ENCODE measurements around the gene AOPEP. TPM values are rescaled to one million over a fixed set of nuclear protein-coding genes. Genes with fewer than 3 reads are reported as not detected.

Gene AOPEP
- total and polyA plus RNA-seq, 2 donors, result 9.6 to 36.5 TPM

DNA sequence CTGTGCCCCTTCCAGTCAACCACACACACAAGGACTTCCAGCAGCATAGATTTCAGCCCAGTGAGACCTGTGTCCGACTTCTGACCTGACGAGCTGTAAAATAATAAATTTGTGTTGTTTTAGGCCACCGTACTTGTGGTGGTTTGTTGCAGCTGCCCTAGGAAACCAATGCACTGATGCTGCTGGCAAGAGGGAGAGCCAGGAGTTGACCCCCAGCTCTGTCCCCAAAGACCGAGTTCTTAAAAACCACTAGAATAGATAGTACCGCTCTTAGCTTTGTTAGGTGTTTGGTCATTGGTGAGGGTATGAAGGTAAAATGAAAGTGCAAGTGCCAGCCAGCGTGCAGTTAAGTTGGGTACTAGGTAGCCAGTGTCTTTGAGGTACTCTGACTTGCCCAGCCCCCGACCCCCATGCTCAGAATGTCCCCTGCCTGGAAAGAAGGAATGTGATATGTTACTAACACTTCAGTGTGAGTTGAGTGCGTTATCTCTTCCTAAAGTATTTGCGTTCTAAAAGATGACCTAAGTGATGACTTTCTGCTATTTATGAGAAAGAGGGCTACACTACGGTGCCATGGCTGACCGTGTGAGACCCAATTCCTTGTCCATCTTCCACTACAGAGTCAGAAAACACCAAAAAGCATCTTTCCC, 185.6 kb downstream of the AOPEP start:
- Histone ChIP-seq H3K4me3 (ENCODE audit: low read length in 2 of 2) (no peak overlapping the region), H3K27me3 (ENCODE audit: control insufficient read depth in 2 of 2, insufficient read depth in 1 of 2, low read length in 1 of 2) (no peaks in the 10 kb centered on the region), H3K4me1 (ENCODE audit: control insufficient read depth in 2 of 2, insufficient read depth in 2 of 2, low read length in 2 of 2) (peaks cover 0 to 9% of the 10 kb centered on the region in 2 donors), H3K36me3 (ENCODE audit: control insufficient read depth in 2 of 2, insufficient read depth in 2 of 2, low read length in 1 of 2) (no peaks in the 10 kb centered on the region), H3K9me3 (ENCODE audit: control insufficient read depth in 2 of 2, insufficient read depth in 1 of 2, low read length in 1 of 2) (no peaks in the 10 kb centered on the region), H3K27ac (ENCODE audit: low read depth in 1 of 2, low read length in 1 of 2) (no peak overlapping the region)
- 98% methylated on average over 11 of the region's 11 CpGs for whole genome bisulfite sequencing
- DNase-seq (ENCODE audit: low read depth in 6 of 9, low spot score in 9 of 9), result no peak

DNA sequence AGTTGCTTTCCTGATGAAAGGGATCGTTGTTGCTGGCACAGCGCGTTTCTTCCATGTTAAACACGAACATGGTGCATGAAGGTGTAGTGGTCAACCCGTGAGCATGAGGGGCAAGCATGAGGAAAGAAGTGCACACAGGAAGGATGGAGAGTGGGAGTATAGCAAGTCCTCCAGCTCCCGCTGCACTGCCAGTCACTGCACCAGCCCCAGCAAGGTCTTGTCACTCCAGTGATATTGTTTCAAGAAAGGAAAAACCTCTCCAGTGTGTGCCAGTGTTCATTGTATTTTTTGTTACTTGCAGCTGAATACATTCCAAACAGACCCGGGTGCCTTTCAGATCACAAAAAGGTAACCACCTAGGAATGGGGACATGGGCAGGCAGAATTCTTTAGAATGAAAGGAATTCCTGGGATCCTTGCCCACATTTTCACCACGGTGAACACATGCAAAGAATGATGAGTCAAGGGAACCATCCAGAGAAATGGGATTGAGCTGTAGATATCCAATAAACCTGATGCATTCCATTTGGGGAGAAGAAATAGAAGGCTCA, 186.3 kb downstream of the AOPEP start:
- Histone ChIP-seq H3K27me3 (ENCODE audit: control insufficient read depth in 2 of 2, insufficient read depth in 1 of 2, low read length in 1 of 2) (no peaks in the 10 kb centered on the region), H3K27ac (ENCODE audit: low read depth in 1 of 2, low read length in 1 of 2) (no peak overlapping the region), H3K9me3 (ENCODE audit: control insufficient read depth in 2 of 2, insufficient read depth in 1 of 2, low read length in 1 of 2) (no peaks in the 10 kb centered on the region), H3K4me1 (ENCODE audit: control insufficient read depth in 2 of 2, insufficient read depth in 2 of 2, low read length in 2 of 2) (peaks cover 0 to 5% of the 10 kb centered on the region in 2 donors), H3K36me3 (ENCODE audit: control insufficient read depth in 2 of 2, insufficient read depth in 2 of 2, low read length in 1 of 2) (no peaks in the 10 kb centered on the region), H3K4me3 (ENCODE audit: low read length in 2 of 2) (no peak overlapping the region)
- WGBS, result 95% methylated on average over 8 of the region's 8 CpGs
- no peak for DNase-seq (ENCODE audit: low read depth in 6 of 9, low spot score in 9 of 9)

DNA sequence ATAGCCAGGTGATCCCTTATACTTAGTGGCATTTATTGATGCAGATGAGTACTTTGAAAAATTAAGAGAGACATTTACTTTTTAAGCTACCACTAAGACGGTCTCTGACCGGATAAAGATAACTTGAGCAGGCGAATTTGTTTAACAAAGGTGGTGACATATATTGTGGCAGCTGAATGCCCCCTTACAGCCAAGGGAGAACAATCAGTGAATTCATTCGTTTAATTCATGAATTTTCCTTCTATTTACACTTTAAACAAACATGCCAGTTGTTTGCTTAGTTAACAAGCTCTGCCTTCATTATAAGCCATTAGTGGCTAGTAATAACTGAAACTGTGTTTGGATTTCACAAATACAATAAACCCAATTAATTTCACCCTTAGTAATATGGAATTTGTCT, 187.1 kb downstream of the AOPEP start:
- no peaks in the 10 kb centered on the region for H3K9me3 ChIP-seq (ENCODE audit: control insufficient read depth in 2 of 2, insufficient read depth in 1 of 2, low read length in 1 of 2)
- no peak overlapping the region for H3K27ac ChIP-seq (ENCODE audit: low read depth in 1 of 2, low read length in 1 of 2)
- DNase-seq (ENCODE audit: low read depth in 6 of 9, low spot score in 9 of 9), result no peak
- no peak overlapping the region for H3K4me3 ChIP-seq (ENCODE audit: low read length in 2 of 2)
- H3K36me3 ChIP-seq (ENCODE audit: control insufficient read depth in 2 of 2, insufficient read depth in 2 of 2, low read length in 1 of 2), result no peaks in the 10 kb centered on the region
- no peaks in the 10 kb centered on the region for H3K27me3 ChIP-seq (ENCODE audit: control insufficient read depth in 2 of 2, insufficient read depth in 1 of 2, low read length in 1 of 2)
- peaks cover 0 to 5% of the 10 kb centered on the region in 2 donors for H3K4me1 ChIP-seq (ENCODE audit: control insufficient read depth in 2 of 2, insufficient read depth in 2 of 2, low read length in 2 of 2)
- WGBS, result 98% methylated on average over 4 of the region's 4 CpGs

DNA sequence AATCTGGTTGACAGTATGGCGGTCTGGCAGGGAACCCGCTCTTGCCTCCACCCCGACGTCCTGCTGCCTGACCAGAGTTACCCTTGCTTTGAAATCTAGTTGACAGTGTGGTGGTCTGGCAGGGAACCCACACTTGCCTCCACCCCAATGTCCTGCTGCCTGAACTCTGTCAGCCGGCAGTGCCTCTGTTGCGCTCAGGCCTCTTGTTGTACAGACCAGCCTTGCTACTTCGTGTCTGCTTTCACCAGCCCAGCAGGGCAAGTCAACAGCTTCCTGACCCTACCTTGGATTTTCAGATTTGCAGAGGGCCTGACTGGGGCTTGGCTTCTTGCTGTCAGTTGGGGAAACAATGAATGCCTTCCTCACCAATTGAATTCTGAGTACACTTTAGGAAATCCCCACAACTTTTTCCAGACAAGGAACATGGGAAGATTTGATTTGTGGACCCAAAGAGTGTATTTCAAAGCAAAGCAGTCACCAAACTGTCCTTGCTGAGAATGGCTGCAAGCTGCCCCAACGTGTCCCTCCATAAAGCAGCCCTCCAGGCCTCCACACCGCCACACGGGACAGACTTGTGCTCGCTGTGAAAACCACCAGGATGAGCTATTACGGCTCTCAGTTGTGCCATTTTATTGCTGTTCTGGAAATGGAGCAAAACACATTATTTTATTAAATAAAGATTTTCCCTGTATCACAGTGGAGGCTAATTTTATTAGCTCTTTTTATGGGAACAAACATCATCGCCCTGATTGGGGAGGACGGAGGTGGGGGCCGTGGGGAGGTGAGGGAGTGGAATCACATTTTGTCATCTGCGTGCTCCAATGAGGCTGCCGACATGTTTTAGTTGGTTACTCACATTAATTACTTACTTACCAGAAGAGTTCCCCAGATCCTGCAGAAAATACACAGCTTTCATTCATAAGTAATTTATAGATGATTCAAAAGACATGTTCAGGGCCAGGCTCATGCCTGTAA, 189.3 kb downstream of the AOPEP start:
- no peak for DNase-seq (ENCODE audit: low read depth in 6 of 9, low spot score in 9 of 9)
- Histone ChIP-seq H3K4me1 (ENCODE audit: control insufficient read depth in 2 of 2, insufficient read depth in 2 of 2, low read length in 2 of 2) (peaks cover 0 to 5% of the 10 kb centered on the region in 2 donors), H3K4me3 (ENCODE audit: low read length in 2 of 2) (no peak overlapping the region), H3K9me3 (ENCODE audit: control insufficient read depth in 2 of 2, insufficient read depth in 1 of 2, low read length in 1 of 2) (no peaks in the 10 kb centered on the region), H3K36me3 (ENCODE audit: control insufficient read depth in 2 of 2, insufficient read depth in 2 of 2, low read length in 1 of 2) (no peaks in the 10 kb centered on the region), H3K27me3 (ENCODE audit: control insufficient read depth in 2 of 2, insufficient read depth in 1 of 2, low read length in 1 of 2) (no peaks in the 10 kb centered on the region), H3K27ac (ENCODE audit: low read depth in 1 of 2, low read length in 1 of 2) (no peak overlapping the region)
- WGBS, result 97% methylated on average over 17 of the region's 17 CpGs

DNA sequence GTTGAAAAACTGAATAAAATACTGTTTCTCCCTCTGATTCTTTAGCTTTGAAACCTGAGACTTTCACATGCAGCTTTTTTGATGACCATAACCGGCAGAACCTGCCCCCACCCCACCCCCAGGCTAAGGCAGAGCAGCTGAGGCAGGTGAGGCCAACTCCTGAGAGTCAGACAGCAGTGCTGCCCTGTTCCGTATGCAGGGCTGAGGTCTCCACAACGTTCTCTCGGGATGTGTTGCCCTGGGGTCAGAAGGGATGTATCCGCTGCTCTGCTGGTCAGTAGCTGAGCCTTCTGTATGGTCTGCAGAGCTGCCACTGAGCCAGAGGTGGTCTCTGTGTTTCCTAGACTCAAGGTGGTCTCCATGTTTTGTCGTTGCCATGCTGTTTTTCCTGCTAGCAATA, 190.5 kb downstream of the AOPEP start:
- peaks cover 0 to 5% of the 10 kb centered on the region in 2 donors for H3K4me1 ChIP-seq (ENCODE audit: control insufficient read depth in 2 of 2, insufficient read depth in 2 of 2, low read length in 2 of 2)
- no peaks in the 10 kb centered on the region for H3K9me3 ChIP-seq (ENCODE audit: control insufficient read depth in 2 of 2, insufficient read depth in 1 of 2, low read length in 1 of 2)
- no peak overlapping the region for H3K4me3 ChIP-seq (ENCODE audit: low read length in 2 of 2)
- H3K27me3 ChIP-seq (ENCODE audit: control insufficient read depth in 2 of 2, insufficient read depth in 1 of 2, low read length in 1 of 2), result no peaks in the 10 kb centered on the region
- H3K36me3 ChIP-seq (ENCODE audit: control insufficient read depth in 2 of 2, insufficient read depth in 2 of 2, low read length in 1 of 2), result no peaks in the 10 kb centered on the region
- H3K27ac ChIP-seq (ENCODE audit: low read depth in 1 of 2, low read length in 1 of 2), result peak overlapping the region in 1 of 2 donors; percentile 6
- WGBS, result 95% methylated on average over 6 of the region's 6 CpGs
- no peak for DNase-seq (ENCODE audit: low read depth in 6 of 9, low spot score in 9 of 9)

DNA sequence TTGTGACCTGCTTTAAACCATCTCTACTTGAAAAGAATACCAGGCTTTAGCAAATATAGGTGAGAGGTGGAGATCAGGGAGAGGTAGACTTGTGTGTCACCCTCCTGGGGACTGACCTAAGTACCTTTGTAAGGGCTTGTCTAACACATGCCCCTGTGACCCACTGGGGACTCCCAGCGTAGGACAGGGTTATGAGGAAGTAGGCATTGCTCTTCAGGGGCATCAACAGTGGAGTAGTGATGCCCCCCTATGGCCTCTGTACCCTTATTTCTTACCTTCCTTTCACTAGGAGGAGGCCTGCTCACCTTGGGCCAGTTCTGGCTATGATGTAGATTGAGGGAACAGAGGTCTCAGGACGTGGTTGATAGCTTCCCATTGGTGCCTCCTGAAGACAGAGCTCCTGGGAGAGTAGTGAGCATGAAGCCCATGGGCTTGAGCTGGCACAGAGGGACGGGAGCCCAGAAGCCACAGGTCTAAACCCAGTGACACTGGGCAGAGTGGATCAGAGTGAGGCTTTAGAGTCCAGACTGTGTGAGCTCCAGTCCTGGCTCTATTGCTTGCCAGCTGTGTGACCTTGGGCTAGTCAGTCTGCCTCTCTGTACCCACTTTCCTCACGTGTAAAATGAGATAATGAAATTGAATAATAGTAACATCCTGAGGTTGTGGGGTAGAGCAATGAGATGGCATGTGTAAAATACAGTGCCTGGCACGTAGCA, 191.7 kb downstream of the AOPEP start:
- H3K4me1 ChIP-seq (ENCODE audit: control insufficient read depth in 2 of 2, insufficient read depth in 2 of 2, low read length in 2 of 2), result peaks cover 0 to 5% of the 10 kb centered on the region in 2 donors
- DNase-seq (ENCODE audit: low read depth in 6 of 9, low spot score in 9 of 9), result no peak
- no peaks in the 10 kb centered on the region for H3K9me3 ChIP-seq (ENCODE audit: control insufficient read depth in 2 of 2, insufficient read depth in 1 of 2, low read length in 1 of 2)
- H3K27ac ChIP-seq (ENCODE audit: low read depth in 1 of 2, low read length in 1 of 2), result no peak overlapping the region
- no peaks in the 10 kb centered on the region for H3K27me3 ChIP-seq (ENCODE audit: control insufficient read depth in 2 of 2, insufficient read depth in 1 of 2, low read length in 1 of 2)
- H3K36me3 ChIP-seq (ENCODE audit: control insufficient read depth in 2 of 2, insufficient read depth in 2 of 2, low read length in 1 of 2), result no peaks in the 10 kb centered on the region
- no peak overlapping the region for H3K4me3 ChIP-seq (ENCODE audit: low read length in 2 of 2)
- 82% methylated on average over 5 of the region's 5 CpGs for WGBS

DNA sequence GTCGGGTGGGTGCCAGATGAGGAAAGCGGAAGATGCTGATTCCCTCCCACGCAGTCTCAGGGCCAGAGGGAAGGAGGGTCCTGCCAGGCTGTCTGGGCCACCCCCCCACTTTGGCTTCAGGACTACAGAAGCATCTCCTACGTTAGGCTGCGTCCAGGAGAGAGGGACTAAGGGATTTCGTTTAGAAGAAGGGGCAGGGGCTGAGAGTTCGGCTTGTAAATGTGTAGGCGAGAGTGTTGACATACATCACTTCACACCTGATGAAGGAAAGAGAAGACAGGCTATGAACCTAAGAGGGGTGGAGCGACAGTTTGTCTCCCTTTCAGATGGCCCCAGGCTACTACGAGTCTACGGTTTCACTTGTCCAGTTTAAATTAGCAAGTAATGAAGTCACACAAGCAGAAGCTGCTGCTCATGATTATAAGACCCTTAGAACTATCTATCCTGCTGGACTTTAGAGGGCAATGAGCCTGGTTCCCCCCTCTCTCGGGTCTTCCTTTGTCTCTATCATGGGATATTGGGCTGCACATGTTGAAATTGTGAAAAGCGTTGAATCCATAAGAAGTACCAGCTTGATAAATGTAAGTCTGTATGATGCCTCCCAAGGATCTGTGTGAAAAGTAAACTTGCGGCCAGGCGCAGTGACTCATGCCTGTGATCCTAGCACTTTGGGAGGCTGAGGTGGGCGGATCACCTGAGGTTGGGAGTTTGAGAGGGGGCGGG, 193.0 kb downstream of the AOPEP start:
- no peak for DNase-seq (ENCODE audit: low read depth in 6 of 9, low spot score in 9 of 9)
- H3K27ac ChIP-seq (ENCODE audit: low read depth in 1 of 2, low read length in 1 of 2), result no peak overlapping the region
- no peaks in the 10 kb centered on the region for H3K9me3 ChIP-seq (ENCODE audit: control insufficient read depth in 2 of 2, insufficient read depth in 1 of 2, low read length in 1 of 2)
- no peaks in the 10 kb centered on the region for H3K36me3 ChIP-seq (ENCODE audit: control insufficient read depth in 2 of 2, insufficient read depth in 2 of 2, low read length in 1 of 2)
- peaks cover 0 to 9% of the 10 kb centered on the region in 2 donors for H3K4me1 ChIP-seq (ENCODE audit: control insufficient read depth in 2 of 2, insufficient read depth in 2 of 2, low read length in 2 of 2)
- H3K4me3 ChIP-seq (ENCODE audit: low read length in 2 of 2), result no peak overlapping the region
- H3K27me3 ChIP-seq (ENCODE audit: control insufficient read depth in 2 of 2, insufficient read depth in 1 of 2, low read length in 1 of 2), result no peaks in the 10 kb centered on the region
- 97% methylated on average over 17 of the region's 17 CpGs for WGBS

DNA sequence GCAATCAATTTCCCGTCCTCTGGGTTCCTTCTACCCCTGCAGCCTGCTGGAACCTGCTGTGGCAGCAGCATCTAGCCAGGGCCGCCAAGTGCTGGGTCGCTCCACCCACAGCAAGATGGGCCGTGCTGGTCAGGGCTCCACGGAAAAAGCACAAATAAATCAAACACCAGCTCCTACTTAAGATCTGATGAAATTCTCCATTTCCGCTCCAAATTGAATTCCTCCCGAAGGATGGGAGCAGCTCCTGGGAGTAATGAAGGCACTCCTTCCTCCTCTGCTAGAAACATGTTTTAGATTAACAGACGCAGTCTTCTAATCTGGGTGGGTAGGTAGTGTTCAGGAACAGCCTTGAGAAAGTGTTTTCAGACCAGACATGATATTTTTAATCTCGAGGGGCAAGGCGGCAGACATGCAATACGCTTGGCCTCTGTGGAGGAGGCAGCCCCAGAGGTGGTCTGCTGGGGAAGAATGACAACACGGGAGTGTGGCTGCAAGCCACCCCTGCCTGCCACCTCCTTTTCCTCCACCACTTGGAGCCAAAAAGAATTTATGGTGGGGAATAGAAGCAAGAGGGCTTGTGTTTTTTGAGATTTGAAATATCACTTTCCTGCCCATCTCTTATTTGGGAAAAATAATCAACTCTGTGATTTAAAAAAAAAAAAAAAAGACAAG, 194.1 kb downstream of the AOPEP start:
- 97% methylated on average over 12 of the region's 12 CpGs for WGBS
- no peaks in the 10 kb centered on the region for H3K9me3 ChIP-seq (ENCODE audit: control insufficient read depth in 2 of 2, insufficient read depth in 1 of 2, low read length in 1 of 2)
- H3K4me1 ChIP-seq (ENCODE audit: control insufficient read depth in 2 of 2, insufficient read depth in 2 of 2, low read length in 2 of 2), result peaks cover 0 to 6% of the 10 kb centered on the region in 2 donors
- no peak overlapping the region for H3K27ac ChIP-seq (ENCODE audit: low read depth in 1 of 2, low read length in 1 of 2)
- H3K36me3 ChIP-seq (ENCODE audit: control insufficient read depth in 2 of 2, insufficient read depth in 2 of 2, low read length in 1 of 2), result no peaks in the 10 kb centered on the region
- H3K27me3 ChIP-seq (ENCODE audit: control insufficient read depth in 2 of 2, insufficient read depth in 1 of 2, low read length in 1 of 2), result no peaks in the 10 kb centered on the region
- no peak overlapping the region for H3K4me3 ChIP-seq (ENCODE audit: low read length in 2 of 2)
- no peak for DNase-seq (ENCODE audit: low read depth in 6 of 9, low spot score in 9 of 9)
